GM18951 (cell line): ENCODE results near the gene PRR33.
A peak's percentile ranks its signal among the peaks of the same experiment; 100 is the strongest.
"Not testable (repeated sequence)": the region's sequence is repeated elsewhere in the genome, so short reads cannot be mapped to it uniquely, and the experiment has no call there.

ENCODE experiments used
- POLR2A ChIP-seq: IDR thresholded peaks from 4 replicates; pipeline ENCODE4 v1.6.1; 2011; ENCODE audit warnings: mild to moderate bottlenecking; ENCODE audit not compliant: insufficient read length, insufficient read depth; ENCODE audit errors: extremely low read depth
- in situ Hi-C: fragments of 300-500 bp; cut with MboI; formaldehyde crosslinking; loops from one replicate; pipeline ENCODE4 v1.12.0; 2022; ENCODE audit warnings: low sequenced_read_pairs, mixed read lengths, inconsistent platforms; ENCODE audit not compliant: unreplicated experiment

Gene PRR33

DNA sequence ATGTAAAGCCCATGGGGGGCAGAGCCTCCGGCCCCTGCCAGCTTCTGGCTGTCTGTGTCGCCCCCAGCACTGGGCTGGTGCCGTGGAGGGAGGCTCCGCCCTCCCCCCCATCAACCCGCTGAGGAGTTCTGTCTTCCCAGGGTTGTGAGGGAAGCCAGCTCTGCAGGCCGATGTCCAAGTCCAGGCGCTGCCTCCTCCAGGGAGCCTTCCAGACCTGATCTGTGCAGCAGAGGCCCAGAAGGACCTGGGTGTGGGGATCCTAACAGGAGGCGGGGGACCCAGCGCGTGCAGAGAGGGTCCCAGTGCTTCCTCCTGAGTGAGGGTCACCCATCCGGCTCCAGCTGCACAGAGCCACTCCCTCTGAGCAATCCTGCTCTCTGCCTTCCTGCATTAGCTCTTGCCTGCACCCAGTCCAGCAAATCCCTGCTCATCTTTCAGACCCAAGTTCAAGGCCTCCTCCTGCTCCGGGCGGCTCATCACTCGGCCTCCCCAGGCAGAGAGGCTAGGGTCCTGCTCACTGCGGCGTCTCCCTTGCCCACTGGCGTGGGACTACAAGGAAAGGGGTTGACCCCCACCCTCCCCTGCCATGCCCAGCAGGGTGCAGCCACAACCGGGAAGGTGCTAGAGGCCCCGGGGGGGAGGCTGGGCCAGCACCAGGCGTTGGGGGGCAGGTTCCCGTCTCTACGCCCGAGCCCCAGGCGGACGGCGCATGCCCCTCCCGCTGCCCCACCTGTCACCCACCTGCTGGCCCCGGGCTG is 16.4 kb downstream of the PRR33 start:
- in situ Hi-C loops: no loop called here
- TF ChIP-seq POLR2A: no peak

DNA sequence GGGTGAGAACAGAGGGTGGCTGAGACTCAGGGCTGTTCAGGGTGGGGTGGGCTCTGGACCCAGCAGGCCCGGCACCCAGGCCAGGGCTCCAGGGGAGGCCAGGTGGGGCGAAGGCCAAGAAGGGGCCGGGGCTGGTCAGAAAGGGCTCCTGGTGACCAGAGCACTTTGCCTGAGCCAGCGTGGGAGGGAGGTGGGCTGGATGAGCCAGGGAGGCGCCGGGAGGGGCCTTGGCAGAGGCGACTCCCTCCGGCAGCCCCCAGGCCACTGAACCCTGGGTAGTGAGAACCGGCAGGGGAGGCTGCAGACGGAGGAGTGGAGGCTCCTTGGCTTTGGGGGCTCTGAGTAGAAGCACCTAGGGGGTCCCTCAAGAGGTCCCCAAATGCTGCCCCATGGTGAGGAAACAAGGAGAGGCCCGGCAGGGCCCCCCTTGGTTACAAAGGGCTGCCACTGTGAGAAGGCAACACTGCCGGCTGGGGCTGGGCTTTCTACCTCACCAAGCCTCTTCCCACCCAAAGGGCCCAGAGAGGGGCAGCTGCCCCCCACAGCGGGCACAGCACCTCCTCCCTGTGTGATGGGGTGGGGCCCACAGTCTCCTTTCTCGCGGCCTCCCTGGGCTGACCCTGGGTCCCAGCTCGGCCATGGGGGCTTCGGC is 17.1 kb downstream of the PRR33 start:
- in situ Hi-C loops: not testable (repeated sequence)

DNA sequence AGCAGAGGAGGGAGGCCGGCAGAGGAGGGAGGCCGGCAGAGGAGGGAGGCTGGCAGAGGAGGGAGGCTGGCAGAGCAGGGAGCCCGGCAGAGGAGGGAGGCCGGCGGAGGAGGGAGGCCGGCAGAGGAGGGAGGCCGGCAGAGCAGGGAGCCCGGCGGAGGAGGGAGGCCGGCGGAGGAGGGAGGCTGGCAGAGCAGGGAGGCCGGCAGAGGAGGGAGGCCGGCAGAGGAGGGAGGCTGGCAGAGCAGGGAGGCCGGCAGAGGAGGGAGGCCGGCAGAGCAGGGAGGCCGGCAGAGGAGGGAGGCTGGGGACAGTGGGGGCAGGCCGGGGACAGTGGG is 17.9 kb downstream of the PRR33 start:
- in situ Hi-C loops: not testable (repeated sequence)

DNA sequence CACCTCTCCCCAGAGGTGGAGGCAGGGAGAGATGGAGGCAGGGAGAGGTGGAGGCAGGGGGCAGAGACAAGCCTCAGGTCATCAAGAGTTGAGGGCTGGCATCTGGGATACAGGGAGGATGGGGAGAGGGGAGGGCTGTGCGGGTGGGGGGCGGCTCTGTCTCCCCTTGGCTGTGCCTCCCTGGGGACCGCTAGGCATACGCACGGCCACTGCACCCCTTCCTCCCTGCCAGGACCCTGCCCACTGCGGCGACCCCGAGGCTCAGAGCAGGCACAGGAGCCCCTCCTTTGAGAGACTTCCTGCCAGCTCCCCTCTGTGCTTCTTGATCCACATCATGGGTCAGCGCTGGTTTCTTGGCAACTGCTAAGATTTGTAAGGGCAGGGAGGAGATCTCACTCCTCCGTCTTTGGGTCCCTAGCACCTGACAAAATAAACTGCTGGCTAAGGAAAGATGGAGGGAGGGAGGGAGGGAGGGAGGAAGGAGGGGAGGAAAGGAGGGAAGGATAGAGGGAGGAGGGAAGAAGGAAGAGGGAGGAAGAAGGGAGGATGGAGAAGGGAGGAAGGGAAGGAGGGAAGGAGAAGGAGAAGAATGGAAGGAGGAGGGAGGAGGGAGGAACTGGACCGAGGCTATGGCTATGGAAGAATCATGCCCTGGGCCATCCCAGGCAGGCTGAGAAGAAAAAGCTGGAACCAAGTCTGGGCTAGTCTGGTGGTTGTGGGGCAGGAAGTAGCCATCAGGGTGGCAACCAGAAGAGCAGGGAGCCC is 18.5 kb downstream of the PRR33 start:
- in situ Hi-C loops: no loop called here
- no peak for TF ChIP-seq POLR2A

DNA sequence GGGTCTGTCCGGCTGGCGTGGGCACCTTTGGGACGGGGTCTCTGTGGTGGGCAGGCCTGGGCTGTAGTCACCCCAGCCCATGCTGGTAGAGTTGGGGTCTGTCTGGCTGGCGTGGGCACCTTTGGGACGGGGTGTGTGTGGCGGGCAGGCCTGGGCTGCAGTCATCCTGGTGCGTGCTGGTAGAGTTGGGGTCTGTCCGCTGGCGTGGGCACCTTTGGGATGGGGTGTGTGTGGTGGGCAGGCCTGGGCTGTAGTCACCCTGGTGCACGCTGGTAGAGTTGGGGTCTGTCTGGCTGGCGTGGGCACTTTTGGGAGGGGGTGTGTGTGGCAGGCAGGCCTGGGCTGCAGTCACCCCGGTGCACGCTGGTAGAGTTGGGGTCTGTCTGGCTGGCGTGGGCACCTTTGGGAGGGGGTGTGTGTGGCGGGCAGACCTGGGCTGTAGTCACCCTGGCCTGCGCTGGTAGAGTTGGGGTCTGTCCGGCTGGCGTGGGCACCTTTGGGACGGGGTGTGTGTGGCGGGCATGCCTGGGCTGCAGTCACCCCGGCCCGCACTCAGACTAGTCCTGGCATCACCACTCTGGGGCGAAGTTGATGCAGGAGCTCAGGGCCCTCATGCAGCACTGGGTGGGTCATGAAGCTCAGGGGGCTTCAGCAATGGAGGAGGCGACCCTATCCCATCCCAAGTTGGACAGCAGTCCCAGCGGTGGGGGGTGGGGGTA is 19.3 kb downstream of the PRR33 start:
- in situ Hi-C loops: no loop called here
- no peak for TF ChIP-seq POLR2A

DNA sequence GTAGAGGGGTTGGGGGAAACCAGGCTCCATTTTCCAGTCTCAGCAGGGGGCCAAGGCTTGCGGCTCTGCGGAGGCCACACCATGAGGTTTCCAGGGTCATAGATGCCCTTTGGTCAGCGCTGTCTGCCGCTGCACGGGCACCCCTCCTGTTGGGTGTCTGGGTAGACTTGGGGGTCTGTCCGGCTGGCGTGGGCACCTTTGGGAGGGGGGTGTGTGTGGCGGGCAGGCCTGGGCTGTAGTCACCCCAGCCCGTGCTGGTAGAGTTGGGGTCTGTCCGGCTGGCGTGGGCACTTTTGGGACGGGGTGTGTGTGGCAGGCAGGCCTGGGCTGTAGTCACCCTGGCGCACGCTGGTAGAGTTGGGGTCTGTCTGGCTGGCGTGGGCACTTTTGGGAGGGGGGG is 20.2 kb downstream of the PRR33 start:
- in situ Hi-C loops: no loop called here
- no peak for TF ChIP-seq POLR2A

DNA sequence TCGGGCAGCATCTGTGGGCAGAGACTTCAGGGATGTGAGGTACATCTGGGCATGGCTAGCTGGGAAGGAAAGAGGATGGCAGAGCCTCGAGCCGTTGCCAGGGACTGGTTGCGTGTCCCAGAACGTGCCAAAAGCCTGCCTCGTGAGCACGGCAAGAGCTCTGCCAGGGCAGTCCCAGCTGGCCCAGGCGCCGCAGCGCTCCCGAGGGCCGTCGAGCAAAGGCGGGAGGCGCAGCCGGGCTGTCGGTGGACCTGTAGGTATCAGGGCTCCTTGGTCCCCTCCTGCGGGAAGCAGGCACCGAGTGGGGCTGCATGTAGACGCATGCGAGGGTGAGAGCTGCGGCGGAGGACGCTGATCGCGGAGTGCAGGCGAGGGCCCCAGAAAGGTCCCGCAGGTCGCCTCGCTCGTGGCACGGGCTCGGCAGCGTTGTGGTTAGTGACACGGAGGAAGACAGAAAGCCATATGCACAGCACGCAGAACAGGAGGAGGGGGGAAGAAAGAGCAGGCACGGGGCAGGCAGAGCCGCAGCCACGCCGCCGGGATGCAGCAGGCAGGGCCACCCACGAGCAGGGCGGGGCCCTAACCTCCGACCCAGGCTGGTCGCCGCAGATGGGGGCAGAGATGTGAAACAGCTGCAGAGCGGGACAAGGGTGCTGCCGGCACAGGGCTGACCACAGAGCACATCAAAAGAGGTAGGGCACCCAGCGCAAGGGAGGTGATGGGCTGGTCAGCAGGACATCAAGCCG is 20.8 kb downstream of the PRR33 start:
- in situ Hi-C loops: no loop called here
- TF ChIP-seq POLR2A: no peak

DNA sequence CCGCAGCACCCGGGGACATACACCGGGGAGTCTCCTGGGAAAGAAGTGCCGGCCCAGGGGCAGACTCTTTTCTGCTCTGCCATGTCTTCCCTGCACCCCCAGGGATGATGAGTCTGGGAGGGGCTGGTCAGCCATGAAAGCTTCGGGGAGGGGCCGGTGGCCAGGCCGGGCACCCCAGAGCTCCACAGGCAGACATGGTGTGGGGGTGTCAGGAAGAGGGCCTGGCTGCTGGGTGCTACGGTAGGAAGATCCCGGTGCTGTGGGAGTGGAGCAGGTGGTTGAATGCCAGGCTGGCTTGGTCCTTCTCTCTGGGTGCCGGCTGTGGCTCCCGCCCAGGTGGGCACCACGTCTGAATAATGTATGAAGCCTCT is 21.4 kb downstream of the PRR33 start:
- no peak for TF ChIP-seq POLR2A
- in situ Hi-C loops: no loop called here

DNA sequence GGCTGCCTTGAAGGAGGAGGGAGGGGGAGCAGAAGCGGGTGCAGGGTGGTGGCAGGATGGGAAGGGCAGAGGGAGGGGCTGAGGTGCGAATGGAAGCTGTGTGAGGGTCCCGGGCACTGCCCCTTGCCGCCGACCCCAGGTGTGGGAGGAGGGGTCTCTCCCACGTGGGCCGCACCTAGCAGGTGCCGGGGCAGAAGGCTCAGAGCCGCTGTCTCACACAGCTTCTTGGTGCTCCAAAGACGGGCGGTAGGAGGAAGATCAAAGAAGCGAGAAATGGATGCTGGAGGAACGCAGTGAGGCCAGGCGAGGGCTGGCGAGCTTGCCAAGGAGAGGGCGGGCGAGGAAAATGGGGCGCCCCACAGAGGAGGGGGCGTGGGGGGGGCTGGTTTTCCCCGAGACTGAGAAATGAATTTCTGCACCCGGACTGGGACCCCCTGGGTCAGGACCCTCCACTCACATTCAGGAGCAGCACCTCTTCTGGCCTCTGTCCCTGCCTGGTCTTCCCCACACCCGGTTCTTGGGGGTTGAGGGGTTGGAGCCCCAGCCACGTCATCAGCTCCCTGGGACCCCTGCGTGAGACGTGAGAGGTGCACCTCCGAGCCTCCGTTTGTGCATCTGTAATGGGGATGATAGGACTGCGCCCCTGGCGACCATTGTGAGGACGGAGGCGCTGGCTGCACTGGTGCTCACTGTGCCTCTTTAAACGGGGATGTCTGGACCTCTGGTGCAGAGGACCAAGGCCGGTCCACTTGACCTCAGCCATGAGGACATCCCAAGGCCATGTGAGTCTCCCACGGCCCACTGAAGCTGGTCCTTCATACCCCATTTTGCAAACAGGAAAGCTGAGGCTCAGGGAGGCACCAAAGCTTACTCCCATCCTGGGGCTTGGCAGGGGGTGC is 22.0 kb downstream of the PRR33 start:
- in situ Hi-C loops: no loop called here
- TF ChIP-seq POLR2A: no peak

DNA sequence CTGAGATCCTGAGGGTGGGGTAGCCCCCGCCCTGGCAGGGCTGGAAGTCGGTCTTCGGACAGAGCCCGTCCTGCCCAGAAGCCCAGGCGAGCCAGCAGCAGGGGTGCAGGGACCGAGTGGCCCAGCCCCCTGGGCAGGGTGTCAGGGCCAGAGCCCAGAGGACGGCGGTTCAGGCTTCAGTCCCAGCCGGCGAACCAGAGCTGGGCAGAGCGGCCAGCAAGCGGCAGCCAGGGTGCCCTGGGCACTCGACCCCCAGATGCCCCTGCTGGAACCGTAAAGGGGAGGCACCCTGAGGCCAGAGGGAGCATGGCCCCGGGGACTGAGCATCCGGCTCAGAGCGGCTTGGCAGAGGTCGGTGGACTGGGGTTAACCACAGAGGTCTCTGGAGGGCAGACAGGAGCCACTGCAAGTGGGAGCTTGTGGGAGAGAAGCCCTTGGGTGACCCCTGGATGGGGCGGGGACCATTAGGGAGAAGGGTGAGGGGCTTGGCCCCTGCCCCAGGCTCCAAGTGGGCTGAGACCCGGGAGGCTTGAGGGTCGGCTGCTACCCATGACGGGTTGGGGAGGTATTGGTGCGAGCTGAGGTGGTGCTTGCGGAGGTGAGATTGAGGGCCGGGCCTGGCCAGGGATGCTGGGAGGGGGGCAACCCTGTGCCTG is 22.9 kb downstream of the PRR33 start:
- TF ChIP-seq POLR2A: peak; percentile 10
- in situ Hi-C loops: no loop called here

DNA sequence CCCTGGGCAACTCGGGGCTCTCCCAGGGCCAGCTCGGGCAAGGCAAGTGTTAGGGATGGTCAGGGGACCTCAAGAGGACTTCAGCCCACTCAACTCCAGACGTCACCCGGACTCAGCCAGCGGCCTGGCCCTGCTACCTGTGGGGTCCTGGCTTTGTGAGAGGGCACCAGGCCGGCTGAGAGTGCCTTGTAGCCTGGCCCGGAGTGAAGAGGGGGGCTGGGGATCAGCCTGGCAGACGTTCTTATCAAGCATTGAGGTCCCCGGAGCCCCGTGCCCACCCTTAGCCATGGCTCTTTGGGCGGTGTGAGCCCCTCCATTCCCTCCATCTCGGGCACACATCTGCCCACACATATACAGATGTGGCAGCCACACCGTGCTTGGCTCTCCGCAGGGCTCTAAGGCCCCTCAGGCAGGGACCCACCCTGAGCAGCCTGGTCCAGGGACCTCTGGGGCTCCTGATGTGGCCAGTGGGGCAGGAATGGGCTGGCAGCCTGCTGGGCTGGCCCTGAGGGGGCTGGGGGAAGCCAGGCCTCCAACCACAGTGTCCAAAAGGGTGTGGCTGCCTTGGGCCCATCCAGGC is 23.5 kb downstream of the PRR33 start:
- peak; percentile 13 for TF ChIP-seq POLR2A
- in situ Hi-C loops: no loop called here
